ENCODE measurements around the gene BHLHA15. TPM values are rescaled to one million over a fixed set of nuclear protein-coding genes. Genes with fewer than 3 reads are reported as not detected.

Gene BHLHA15
- under 1 TPM in 1 of 4 donors, not detected in 3; 0.81 TPM for total RNA-seq

GRCh38 chr7:98211221-98211675, at the start of gene BHLHA15:
TSS of gene BHLHA15 (plus strand) at chr7:98211439. CDS start at chr7:98212310, 871 bp downstream.
- TF ChIP-seq CTCF (IDR thresholded peaks at IDR 0.05): no peak
- no peak for TF ChIP-seq POLR2AphosphoS5 (IDR thresholded peaks at IDR 0.05)
- TF ChIP-seq EP300 (IDR thresholded peaks at IDR 0.05): no peak
- no peak for TF ChIP-seq POLR2A (IDR thresholded peaks at IDR 0.05)
- ATAC-seq: no peak
- no CpG with 5 or more reads among the region's 45 CpGs for WGBS, 2 donors (ENCODE audit: low coverage in 1 of 2)
- peaks cover 0 to 39% of the 10 kb centered on the region in 2 donors for H3K36me3 ChIP-seq
- H3K27ac ChIP-seq: no peak within 1 kb of the TSS
- H3K4me3 ChIP-seq: peak within 1 kb of the TSS in 1 of 2 donors; percentile 46
- H3K27me3 ChIP-seq: peaks cover 24% of the 10 kb centered on the region
- H3K9me3 ChIP-seq: no peaks in the 10 kb centered on the region
- peaks cover 0 to 16% (median 3%) of the 10 kb centered on the region in 3 donors for H3K4me1 ChIP-seq

- no peak for ATAC-seq
- TF ChIP-seq EP300 (IDR thresholded peaks at IDR 0.05): no peak
- no peak for TF ChIP-seq POLR2A (IDR thresholded peaks at IDR 0.05)
Measured at GRCh38 chr7:98162758-98163157, 48.5 kb upstream of the BHLHA15 start.

DNA sequence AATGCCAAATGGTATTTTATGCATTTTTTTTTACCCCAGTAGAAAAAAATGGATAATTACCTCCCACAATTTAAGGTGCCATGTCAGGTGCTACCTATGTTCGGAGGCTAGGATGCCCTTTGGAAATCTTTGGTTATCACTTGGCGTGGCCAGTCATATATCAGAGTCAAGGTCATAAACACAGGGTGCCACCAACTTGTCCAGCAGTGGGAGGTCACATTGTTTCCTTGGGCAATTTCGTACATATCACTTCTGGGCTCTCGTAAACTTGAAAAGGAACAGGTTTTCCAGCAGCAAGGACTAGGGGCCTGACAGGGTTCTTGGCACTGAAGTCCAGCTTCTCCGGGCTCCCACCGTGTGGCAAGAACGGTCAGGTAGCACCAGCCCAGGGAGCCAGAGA, 48.0 kb upstream of the BHLHA15 start:
- no peak for ATAC-seq
- H3K4me3 ChIP-seq: no peak overlapping the region
- no peaks in the 10 kb centered on the region for H3K27me3 ChIP-seq
- 43 to 73% methylated on average over 2 to 5 of the region's 7 CpGs for WGBS, 2 donors (ENCODE audit: low coverage in 1 of 2)
- peak overlapping the region in 1 of 4 donors; percentile 4 for H3K27ac ChIP-seq
- H3K4me1 ChIP-seq: peaks cover 0 to 15% (median 2%) of the 10 kb centered on the region in 3 donors
- TF ChIP-seq POLR2AphosphoS5 (IDR thresholded peaks at IDR 0.05): no peak
- TF ChIP-seq POLR2A (IDR thresholded peaks at IDR 0.05): no peak
- TF ChIP-seq EP300 (IDR thresholded peaks at IDR 0.05): no peak
- TF ChIP-seq CTCF (IDR thresholded peaks at IDR 0.05): no peak
- H3K9me3 ChIP-seq: no peaks in the 10 kb centered on the region
- H3K36me3 ChIP-seq: peaks cover 0 to 14% of the 10 kb centered on the region in 2 donors

More at GRCh38 chr7:98162758-98163157, 48.5 kb upstream of the BHLHA15 start:
- 92 to 100% methylated on average over 3 of the region's 3 CpGs for WGBS, 2 donors (ENCODE audit: low coverage in 1 of 2)
- Histone ChIP-seq H3K27ac (no peak overlapping the region), H3K36me3 (peaks cover 0 to 19% of the 10 kb centered on the region in 2 donors), H3K27me3 (no peaks in the 10 kb centered on the region), H3K4me1 (peaks cover 0 to 15% (median 2%) of the 10 kb centered on the region in 3 donors), H3K4me3 (no peak overlapping the region), H3K9me3 (no peaks in the 10 kb centered on the region)

DNA sequence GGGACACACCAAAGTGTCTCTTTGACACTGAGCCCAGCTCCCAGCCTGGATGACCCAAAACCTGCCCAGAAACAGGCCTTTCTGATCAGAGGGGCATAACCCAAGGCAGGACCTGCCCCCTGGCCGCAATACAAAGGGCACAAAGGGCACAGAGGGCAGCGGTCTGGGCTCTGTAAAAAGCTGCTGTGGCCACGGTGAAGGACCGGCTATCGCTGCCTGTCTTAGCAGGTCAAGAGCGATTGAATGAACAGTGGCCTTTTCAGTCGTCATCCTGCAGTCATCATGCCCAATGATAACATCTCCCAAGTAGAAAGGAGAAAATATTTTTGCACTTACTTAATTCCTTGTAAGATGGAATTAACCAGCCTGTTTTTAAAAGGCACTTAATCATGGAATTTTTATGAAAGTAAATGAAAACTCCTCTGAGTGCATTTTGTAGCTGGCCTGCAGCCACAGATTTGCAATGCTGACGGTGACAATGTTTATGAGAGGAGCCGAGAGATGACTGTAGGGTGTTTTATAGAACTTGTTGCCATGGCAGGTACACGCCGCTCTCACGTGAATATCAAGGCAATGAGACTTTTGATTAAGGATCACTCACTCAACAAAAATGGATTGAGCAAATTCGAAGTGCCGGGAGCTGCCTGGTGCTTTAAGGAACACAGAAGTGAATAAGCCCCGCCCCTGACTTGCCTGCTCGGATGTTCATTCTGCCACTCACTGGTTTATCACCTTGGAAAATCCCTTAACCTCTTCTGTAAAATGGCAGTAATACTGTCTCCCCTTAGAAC, 47.3 kb upstream of the BHLHA15 start:
- Histone ChIP-seq H3K4me1 (peaks cover 0 to 15% (median 2%) of the 10 kb centered on the region in 3 donors), H3K4me3 (no peak overlapping the region), H3K27me3 (no peaks in the 10 kb centered on the region), H3K9me3 (no peaks in the 10 kb centered on the region), H3K27ac (peak overlapping the region in 1 of 4 donors; percentile 4), H3K36me3 (peaks cover 0 to 9% of the 10 kb centered on the region in 2 donors)
- no peak for TF ChIP-seq POLR2AphosphoS5 (IDR thresholded peaks at IDR 0.05)
- TF ChIP-seq CTCF (IDR thresholded peaks at IDR 0.05): no peak
- TF ChIP-seq EP300 (IDR thresholded peaks at IDR 0.05): no peak
- TF ChIP-seq POLR2A (IDR thresholded peaks at IDR 0.05): no peak
- 33 to 54% methylated on average over 3 to 16 of the region's 16 CpGs for WGBS, 2 donors (ENCODE audit: low coverage in 1 of 2)
- ATAC-seq: no peak

DNA sequence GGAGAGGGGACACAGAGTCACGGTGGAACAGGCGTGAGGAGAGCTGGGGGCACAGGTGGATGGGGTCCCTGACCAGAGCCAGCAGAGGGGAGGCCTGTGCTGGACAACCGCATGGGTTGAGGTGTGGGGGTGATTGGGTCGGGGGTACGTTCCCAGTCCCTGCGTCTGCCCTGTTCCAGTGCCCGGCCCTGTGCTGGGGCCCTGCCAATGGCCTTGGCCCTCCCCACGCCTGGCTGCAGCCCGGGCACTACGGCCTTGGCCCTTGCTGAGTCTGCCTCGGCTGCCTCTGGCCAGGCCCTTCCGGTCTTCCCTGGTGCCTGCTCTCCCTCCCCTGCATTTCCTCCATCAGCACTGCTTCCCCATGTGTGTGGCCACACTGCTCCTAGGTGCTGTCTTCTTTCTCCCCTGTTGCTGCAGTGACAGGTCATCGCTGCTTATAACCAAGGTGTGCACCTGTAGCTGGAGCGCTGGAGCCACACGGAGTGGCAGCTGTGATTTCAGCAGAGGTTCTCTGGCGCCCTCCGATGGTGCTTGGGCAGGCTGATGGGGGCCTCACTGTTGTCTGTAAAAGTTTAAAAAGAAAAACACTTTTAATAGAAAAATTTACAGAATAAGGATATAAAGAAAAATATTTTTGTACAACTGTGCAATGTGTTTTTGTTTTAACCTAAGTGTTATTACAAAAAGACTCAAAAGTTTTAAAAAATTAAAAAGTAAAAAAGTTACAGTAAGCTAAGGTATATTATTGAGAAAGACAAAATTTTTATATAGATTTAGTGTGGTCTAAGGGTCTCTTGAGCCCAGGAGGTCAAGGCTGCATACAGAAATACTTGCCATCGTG, 45.2 kb upstream of the BHLHA15 start:
- ATAC-seq: no peak
- Histone ChIP-seq H3K9me3 (no peaks in the 10 kb centered on the region), H3K27ac (no peak overlapping the region), H3K36me3 (peaks cover 0 to 5% of the 10 kb centered on the region in 2 donors), H3K27me3 (no peaks in the 10 kb centered on the region), H3K4me1 (peaks cover 0 to 15% (median 2%) of the 10 kb centered on the region in 3 donors), H3K4me3 (no peak overlapping the region)
- no peak for TF ChIP-seq EP300 (IDR thresholded peaks at IDR 0.05)
- TF ChIP-seq CTCF (IDR thresholded peaks at IDR 0.05): peak in 3 of 4 experiments; percentile 20 to 49 (median 20)
- no peak for TF ChIP-seq POLR2A (IDR thresholded peaks at IDR 0.05)
- TF ChIP-seq POLR2AphosphoS5 (IDR thresholded peaks at IDR 0.05): no peak
- 63 to 76% methylated on average over 4 to 7 of the region's 18 CpGs for WGBS, 2 donors (ENCODE audit: low coverage in 1 of 2)

Measured in gastroesophageal sphincter (tissue), 4 donors.